ENCODE measurements around the gene NET1. TPM values are rescaled to one million over a fixed set of nuclear protein-coding genes. Genes with fewer than 3 reads are reported as not detected.

Gene NET1
- total and polyA plus RNA-seq, 2 experiments from 2014 or later, result 62.5 to 96.4 TPM

DNA sequence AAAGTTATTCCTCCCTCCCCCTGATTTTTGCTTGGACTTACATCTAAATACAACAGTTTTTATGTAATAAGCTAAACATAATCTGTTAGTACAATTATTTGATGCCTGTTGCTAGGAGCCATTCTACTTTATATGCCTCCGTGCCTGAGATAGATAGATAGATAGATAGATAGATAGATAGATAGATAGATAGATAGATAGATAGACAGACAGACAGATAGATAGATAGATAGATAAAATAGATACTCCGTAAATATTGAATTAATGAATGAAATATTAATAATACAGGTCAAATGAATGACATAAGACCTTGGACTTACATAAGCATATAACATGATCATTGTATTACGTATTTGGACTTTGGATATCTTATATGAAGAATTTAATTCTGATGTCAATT is 23.0 kb downstream of the NET1 start:
- TF ChIP-seq, protein P1, sequence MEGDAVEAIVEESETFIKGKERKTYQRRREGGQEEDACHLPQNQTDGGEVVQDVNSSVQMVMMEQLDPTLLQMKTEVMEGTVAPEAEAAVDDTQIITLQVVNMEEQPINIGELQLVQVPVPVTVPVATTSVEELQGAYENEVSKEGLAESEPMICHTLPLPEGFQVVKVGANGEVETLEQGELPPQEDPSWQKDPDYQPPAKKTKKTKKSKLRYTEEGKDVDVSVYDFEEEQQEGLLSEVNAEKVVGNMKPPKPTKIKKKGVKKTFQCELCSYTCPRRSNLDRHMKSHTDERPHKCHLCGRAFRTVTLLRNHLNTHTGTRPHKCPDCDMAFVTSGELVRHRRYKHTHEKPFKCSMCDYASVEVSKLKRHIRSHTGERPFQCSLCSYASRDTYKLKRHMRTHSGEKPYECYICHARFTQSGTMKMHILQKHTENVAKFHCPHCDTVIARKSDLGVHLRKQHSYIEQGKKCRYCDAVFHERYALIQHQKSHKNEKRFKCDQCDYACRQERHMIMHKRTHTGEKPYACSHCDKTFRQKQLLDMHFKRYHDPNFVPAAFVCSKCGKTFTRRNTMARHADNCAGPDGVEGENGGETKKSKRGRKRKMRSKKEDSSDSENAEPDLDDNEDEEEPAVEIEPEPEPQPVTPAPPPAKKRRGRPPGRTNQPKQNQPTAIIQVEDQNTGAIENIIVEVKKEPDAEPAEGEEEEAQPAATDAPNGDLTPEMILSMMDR (IDR thresholded peaks at IDR 0.05; ENCODE audit: poor library complexity), result no peak
- TF ChIP-seq EZH2 (IDR thresholded peaks at IDR 0.05; ENCODE audit: borderline replicate concordance), result no peak
- no peak for TF ChIP-seq EZH2phosphoT487 (IDR thresholded peaks at IDR 0.05; ENCODE audit: low read depth, severe bottlenecking, unreplicated experiment)
- peaks cover 4% of the 10 kb centered on the region for H3K79me2 ChIP-seq
- no peaks in the 10 kb centered on the region for H4K20me1 ChIP-seq (ENCODE audit: insufficient read depth, poor library complexity, severe bottlenecking)
- no peak overlapping the region for H3K27ac ChIP-seq
- H3K4me2 ChIP-seq, result no peak overlapping the region
- no peak overlapping the region for H3K4me3 ChIP-seq
- no peaks in the 10 kb centered on the region for H3K9me2 ChIP-seq (replicated peaks; ENCODE audit: insufficient read depth)
- DNase-seq (ENCODE audit: low spot score), result no peak
- no peaks in the 10 kb centered on the region for H3K27me3 ChIP-seq
- 96% methylated on average over 3 of the region's 3 CpGs for WGBS (ENCODE audit: low lambda C conversion rate, missing lambda C conversion rate)
- no peak overlapping the region for H2AFZ ChIP-seq
- H3K36me3 ChIP-seq (replicated peaks; ENCODE audit: insufficient read depth, low read depth), result no peaks in the 10 kb centered on the region
- no peaks in the 10 kb centered on the region for H3K9me3 ChIP-seq (ENCODE audit: low read depth)
- H3K4me1 ChIP-seq (ENCODE audit: insufficient read depth), result no peaks in the 10 kb centered on the region

DNA sequence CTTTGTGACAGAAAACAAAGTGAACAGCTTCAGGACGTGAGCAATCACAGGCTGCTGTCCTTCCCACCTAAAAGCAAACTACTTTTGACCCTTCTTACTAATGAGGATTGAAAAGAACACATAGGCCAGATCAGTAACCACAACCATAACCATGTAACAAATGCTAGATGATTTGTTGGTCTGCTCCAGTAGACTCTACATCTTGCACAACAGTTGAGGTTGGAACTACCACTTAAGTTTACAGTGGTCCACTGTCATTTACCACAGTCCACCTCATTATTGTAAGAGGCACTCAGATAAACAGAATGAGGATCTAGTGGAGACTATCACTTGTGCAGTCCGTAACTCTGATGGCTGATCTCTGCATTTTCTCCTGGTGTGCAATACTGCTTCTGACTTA is 27.8 kb downstream of the NET1 start:
- Histone ChIP-seq H3K27ac (no peak overlapping the region), H4K20me1 (ENCODE audit: insufficient read depth, poor library complexity, severe bottlenecking) (no peaks in the 10 kb centered on the region), H3K27me3 (no peaks in the 10 kb centered on the region), H3K36me3 (replicated peaks; ENCODE audit: insufficient read depth, low read depth) (no peaks in the 10 kb centered on the region), H3K4me1 (ENCODE audit: insufficient read depth) (no peaks in the 10 kb centered on the region), H3K4me3 (no peak overlapping the region), H2AFZ (no peak overlapping the region), H3K9me3 (ENCODE audit: low read depth) (no peaks in the 10 kb centered on the region), H3K4me2 (no peak overlapping the region), H3K79me2 (peaks cover 4% of the 10 kb centered on the region), H3K9me2 (replicated peaks; ENCODE audit: insufficient read depth) (no peaks in the 10 kb centered on the region)
- DNase-seq (ENCODE audit: low spot score), result no peak
- 100% methylated on average over 2 of the region's 2 CpGs for WGBS (ENCODE audit: low lambda C conversion rate, missing lambda C conversion rate)
- no peak for TF ChIP-seq EZH2phosphoT487 (IDR thresholded peaks at IDR 0.05; ENCODE audit: low read depth, severe bottlenecking, unreplicated experiment)
- TF ChIP-seq, protein P1 (IDR thresholded peaks at IDR 0.05; ENCODE audit: poor library complexity), result no peak
- TF ChIP-seq EZH2 (IDR thresholded peaks at IDR 0.05; ENCODE audit: borderline replicate concordance), result no peak

DNA sequence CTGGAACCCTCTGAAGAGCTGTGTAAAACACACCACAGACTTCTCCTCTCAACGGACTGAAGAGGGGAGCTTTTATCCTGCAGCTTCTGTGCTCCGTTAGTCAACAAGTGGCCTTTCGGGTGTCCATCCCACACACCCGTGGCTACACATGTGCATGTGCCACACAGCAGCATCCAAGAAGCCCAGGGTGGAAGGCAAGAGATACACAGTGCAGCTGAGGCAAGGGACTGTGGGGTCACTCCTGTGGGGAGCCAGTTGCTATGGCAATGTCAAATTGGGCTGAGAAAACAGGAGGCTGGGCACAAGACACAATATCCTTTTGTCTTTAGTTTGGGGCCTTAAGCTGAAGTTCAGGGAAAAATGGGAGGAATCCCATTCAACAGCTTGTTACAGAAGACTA is 28.7 kb downstream of the NET1 start:
- Histone ChIP-seq H3K27me3 (no peaks in the 10 kb centered on the region), H3K36me3 (replicated peaks; ENCODE audit: insufficient read depth, low read depth) (no peaks in the 10 kb centered on the region), H3K79me2 (peaks cover 7% of the 10 kb centered on the region), H3K4me1 (ENCODE audit: insufficient read depth) (peaks cover 8% of the 10 kb centered on the region), H3K4me2 (no peak overlapping the region), H3K9me2 (replicated peaks; ENCODE audit: insufficient read depth) (no peaks in the 10 kb centered on the region), H4K20me1 (ENCODE audit: insufficient read depth, poor library complexity, severe bottlenecking) (no peaks in the 10 kb centered on the region), H3K27ac (no peak overlapping the region), H3K9me3 (ENCODE audit: low read depth) (no peaks in the 10 kb centered on the region), H3K4me3 (no peak overlapping the region), H2AFZ (no peak overlapping the region)
- 91% methylated on average over 4 of the region's 4 CpGs for WGBS (ENCODE audit: low lambda C conversion rate, missing lambda C conversion rate)
- no peak for DNase-seq (ENCODE audit: low spot score)
- TF ChIP-seq EZH2 (IDR thresholded peaks at IDR 0.05; ENCODE audit: borderline replicate concordance) (no peak), EZH2phosphoT487 (IDR thresholded peaks at IDR 0.05; ENCODE audit: low read depth, severe bottlenecking, unreplicated experiment) (no peak)
- TF ChIP-seq, protein P1 (IDR thresholded peaks at IDR 0.05; ENCODE audit: poor library complexity), result no peak
